Effector memory CD8-positive, alpha-beta T cell (primary cell): ENCODE data around the gene PGAM1.
"Not testable (repeated sequence)": the region's sequence is repeated elsewhere in the genome, so short reads cannot be mapped to it uniquely, and the experiment has no call there.

Source experiments
- ATAC-seq: fragments of 150-1000 bp; cut with Tn5 transposase; replicated peaks from 2 replicates; pipeline ENCODE4 v1.10.0; 2021; ENCODE audit warnings: mild to moderate bottlenecking, moderate library complexity
- DNase-seq, 3 experiments: peaks; one replicate each; pipeline ENCODE4 v3.0.0; 2021
- H3K27ac Mint-ChIP-seq, 2 donors: one replicate each; pipeline ENCODE4 v1.8.0; 2022; ENCODE audit warnings: mild to moderate bottlenecking in 2 of 2, mixed read lengths in 2 of 2, moderate library complexity in 2 of 2
- H3K27me3 Mint-ChIP-seq, 2 donors: one replicate each; pipeline ENCODE4 v1.8.0; 2022; ENCODE audit warnings: mixed read lengths in 2 of 2
- H3K36me3 Mint-ChIP-seq: one replicate; pipeline ENCODE4 v1.8.0; 2022; ENCODE audit warnings: mild to moderate bottlenecking, moderate library complexity, mixed read lengths; ENCODE audit not compliant: insufficient read depth
- H3K4me1 Mint-ChIP-seq, 2 donors: one replicate each; pipeline ENCODE4 v1.8.0; 2022; ENCODE audit warnings: low read depth in 2 of 2, mixed read lengths in 2 of 2
- H3K4me3 Mint-ChIP-seq, 2 donors: one replicate each; pipeline ENCODE4 v1.8.0; 2022; ENCODE audit warnings: mild to moderate bottlenecking in 2 of 2, mixed read lengths in 2 of 2, moderate library complexity in 2 of 2
- H3K9me3 Mint-ChIP-seq, 2 donors: one replicate each; pipeline ENCODE4 v1.8.0; 2022; ENCODE audit warnings: mixed read lengths in 2 of 2

The PGAM1 gene

DNA sequence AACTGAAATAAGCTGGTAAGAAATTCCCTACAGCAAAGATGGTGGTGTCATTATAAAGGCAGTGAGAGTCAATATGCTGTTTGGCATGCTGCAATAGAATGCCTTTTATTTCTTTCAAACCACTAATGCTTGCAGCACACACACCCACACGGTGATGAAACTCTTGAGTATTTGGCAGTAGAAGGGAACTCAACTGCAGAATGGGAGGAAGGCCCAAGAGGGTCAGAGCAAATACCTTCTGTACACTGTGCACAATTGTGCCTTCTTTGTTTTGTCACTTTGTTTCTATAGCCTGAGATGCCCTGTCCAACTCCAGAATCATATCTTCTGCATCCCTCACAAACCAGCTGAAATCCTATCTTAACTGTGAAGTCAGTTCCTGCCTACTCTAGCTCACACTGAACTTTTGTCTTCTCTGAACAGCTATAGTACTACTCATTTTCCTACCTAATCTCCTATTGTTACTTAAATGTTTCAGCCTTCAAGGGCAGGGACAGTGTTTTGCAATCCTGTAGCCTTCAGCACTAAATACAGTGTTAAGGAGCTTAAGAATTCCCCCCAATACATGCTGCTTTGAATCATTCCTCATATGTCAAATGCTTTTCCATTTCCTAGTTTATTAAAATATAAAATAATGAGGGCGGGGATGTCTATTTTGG is 50.1 kb downstream of the PGAM1 start:
- H3K4me3 Mint-ChIP-seq, result no peak overlapping the region
- DNase-seq, result no peak
- no peaks in the 10 kb centered on the region for H3K27me3 Mint-ChIP-seq
- no peak for ATAC-seq
- H3K9me3 Mint-ChIP-seq, result no peaks in the 10 kb centered on the region
- H3K4me1 Mint-ChIP-seq, result peaks cover 0 to 8% of the 10 kb centered on the region in 2 donors
- peaks cover 81% of the 10 kb centered on the region for H3K36me3 Mint-ChIP-seq
- H3K27ac Mint-ChIP-seq, result no peak overlapping the region

GRCh38 chr10:97479410-97479809 is 53.4 kb downstream of the PGAM1 start:
- H3K9me3 Mint-ChIP-seq, ATAC-seq, H3K27me3 Mint-ChIP-seq, H3K27ac Mint-ChIP-seq, H3K4me3 Mint-ChIP-seq, DNase-seq: not testable (repeated sequence)
- H3K36me3 Mint-ChIP-seq, result peaks cover 58% of the 10 kb centered on the region
- H3K4me1 Mint-ChIP-seq, result peaks cover 0 to 13% of the 10 kb centered on the region in 2 donors

DNA sequence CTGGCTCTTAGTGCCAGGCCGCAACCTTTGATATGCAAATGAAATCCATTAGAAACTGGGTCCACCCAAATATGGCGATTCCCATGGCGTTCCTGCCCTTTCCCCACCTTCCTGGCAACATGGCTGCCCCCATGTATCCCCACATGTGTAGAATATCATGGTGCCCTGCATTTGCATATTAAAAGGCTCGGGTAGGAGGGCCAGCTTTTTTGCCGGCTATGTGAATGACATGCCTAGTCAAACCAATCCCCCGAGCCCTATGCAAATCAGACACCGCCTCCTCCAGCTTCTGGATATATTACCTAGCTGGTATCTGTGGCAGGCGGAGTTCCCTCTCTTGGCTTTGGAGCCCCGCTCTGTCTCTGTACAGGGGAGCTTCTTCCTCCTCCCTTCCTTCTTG is 53.9 kb downstream of the PGAM1 start:
- H3K9me3 Mint-ChIP-seq, result no peaks in the 10 kb centered on the region
- DNase-seq (no peak), ATAC-seq (no peak)
- peak overlapping the region in 1 of 2 donors; percentile 24 for H3K27ac Mint-ChIP-seq
- H3K36me3 Mint-ChIP-seq, result peaks cover 53% of the 10 kb centered on the region
- peaks cover 0 to 13% of the 10 kb centered on the region in 2 donors for H3K4me1 Mint-ChIP-seq
- no peak overlapping the region for H3K4me3 Mint-ChIP-seq
- no peaks in the 10 kb centered on the region for H3K27me3 Mint-ChIP-seq

- Mint-ChIP-seq H3K4me1 (peaks cover 1 to 13% of the 10 kb centered on the region in 2 donors), H3K27ac (peak overlapping the region in 1 of 2 donors; percentile 51), H3K9me3 (no peaks in the 10 kb centered on the region), H3K27me3 (no peaks in the 10 kb centered on the region), H3K4me3 (no peak overlapping the region), H3K36me3 (peaks cover 51% of the 10 kb centered on the region)
- DNase-seq (no peak), ATAC-seq (no peak)
Observed at GRCh38 chr10:97481071-97481470, 55.1 kb downstream of the PGAM1 start.

DNA sequence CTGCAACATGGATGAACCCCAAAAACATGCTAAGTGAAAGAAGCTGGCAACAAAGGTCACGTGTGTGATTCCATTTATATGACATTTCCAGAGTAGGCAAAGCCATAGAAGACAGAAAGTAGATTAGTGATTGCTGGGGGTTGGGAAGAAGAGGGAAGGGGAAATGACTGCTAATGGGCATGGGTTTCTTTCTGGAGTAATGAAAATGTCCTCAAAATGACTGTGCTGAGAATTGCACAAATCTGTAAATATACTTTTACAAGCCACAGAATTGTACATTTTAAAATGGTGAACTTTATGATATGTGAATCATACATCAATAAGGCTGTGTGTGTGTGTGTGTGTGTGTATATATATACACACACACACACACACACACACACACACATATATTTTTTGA is 56.4 kb downstream of the PGAM1 start:
- Mint-ChIP-seq H3K4me3 (no peak overlapping the region), H3K36me3 (peaks cover 40% of the 10 kb centered on the region), H3K9me3 (no peaks in the 10 kb centered on the region), H3K27me3 (no peaks in the 10 kb centered on the region), H3K27ac (peak overlapping the region in 1 of 2 donors; percentile 25), H3K4me1 (peaks cover 2 to 9% of the 10 kb centered on the region in 2 donors)
- DNase-seq (no peak), ATAC-seq (no peak)
